Lower leg skin (tissue), 3 donors: ENCODE measurements around the gene PBX1.

Experiments used
- CTCF ChIP-seq, 3 donors: fragments of 450-650 bp; IDR thresholded peaks; one replicate each; pipeline ENCODE4 v1.5.1; 2016; ENCODE audit warnings: antibody characterized with exemption in 3 of 3, mild to moderate bottlenecking in 3 of 3, moderate library complexity in 2 of 3
- POLR2A ChIP-seq, 2 donors: fragments of 450-650 bp; IDR thresholded peaks; one replicate each; pipeline ENCODE4 v1.6.1; 2016 to 2017; ENCODE audit warnings: antibody characterized with exemption in 2 of 2, mild to moderate bottlenecking in 1 of 2, moderate library complexity in 1 of 2

DNA sequence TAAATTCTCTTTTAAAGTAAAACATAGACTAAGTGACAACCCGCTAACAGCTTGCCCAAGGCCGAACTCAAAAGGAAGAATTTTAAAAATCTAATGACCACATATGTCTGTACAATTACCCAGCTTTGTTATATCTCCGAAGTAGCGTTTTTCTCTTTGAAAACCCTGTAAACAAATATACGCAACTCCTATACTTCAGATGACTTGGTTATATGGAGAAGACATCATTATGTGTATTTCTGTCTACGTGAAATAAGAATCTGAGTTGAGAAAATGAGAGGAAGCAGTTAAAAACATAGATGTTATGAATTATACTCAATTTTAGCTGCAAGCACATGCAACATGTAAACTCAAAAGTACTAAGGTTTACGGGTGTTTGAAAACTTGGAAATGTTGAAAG, 2.0 kb downstream of the PBX1 start:
- TF ChIP-seq CTCF (IDR thresholded peaks at IDR 0.05) (no peak), POLR2A (IDR thresholded peaks at IDR 0.05) (no peak)
